ENCODE data around the gene GLB1L. TPM values are rescaled to one million over a fixed set of nuclear protein-coding genes. Genes with fewer than 3 reads are reported as not detected.
"Not testable (repeated sequence)": the region's sequence is repeated elsewhere in the genome, so short reads cannot be mapped to it uniquely, and the experiment has no call there.

Gene GLB1L
- total RNA-seq, 1 experiment from 2014 or later, result 12.3 TPM

GRCh38 chr2:219207884-219208740 lies 37.1 kb downstream of the GLB1L start:
- DNase-seq (ENCODE audit: low read depth), result peak; percentile 54

GRCh38 chr2:219207134-219207883 lies 37.9 kb downstream of the GLB1L start:
- DNase-seq (ENCODE audit: low read depth), result no peak

- DNase-seq (ENCODE audit: low read depth), result peak; percentile 90
These were observed 38.7 kb downstream of the GLB1L start, which contains the start of gene ZFAND2B for GRCh38 chr2:219206328-219207133. Gene ZFAND2B, plus strand, starts transcription at chr2:219206782. Its CDS starts 206 bp downstream, at chr2:219206988.

GRCh38 chr2:219205981-219206327 lies 39.3 kb downstream of the GLB1L start:
- DNase-seq (ENCODE audit: low read depth), result no peak

- no peak for DNase-seq (ENCODE audit: low read depth)
These were observed 40.1 kb downstream of the GLB1L start for GRCh38 chr2:219205165-219205538.

- no peak for DNase-seq (ENCODE audit: low read depth)
These were observed 40.6 kb downstream of the GLB1L start for GRCh38 chr2:219204425-219205164.

- not testable (repeated sequence) for DNase-seq (ENCODE audit: low read depth)
These were observed 43.9 kb downstream of the GLB1L start for GRCh38 chr2:219201331-219201730.

- DNase-seq (ENCODE audit: low read depth), result not testable (repeated sequence)
These were observed 44.5 kb downstream of the GLB1L start for GRCh38 chr2:219200502-219201326.

- no peak for DNase-seq (ENCODE audit: low read depth)
These were observed 45.6 kb downstream of the GLB1L start for GRCh38 chr2:219199470-219200211.

- DNase-seq (ENCODE audit: low read depth), result no peak
These were observed 46.3 kb downstream of the GLB1L start for GRCh38 chr2:219198974-219199373.

- no peak for DNase-seq (ENCODE audit: low read depth)
These were observed 47.9 kb downstream of the GLB1L start for GRCh38 chr2:219197388-219197787.

GRCh38 chr2:219186754-219187456 lies 58.3 kb downstream of the GLB1L start:
- no peak for DNase-seq (ENCODE audit: low read depth)

Other genes starting within 250 kb of the GLB1L start
- under 0.01 TPM in 1 of 2 replicates, not detected in the other for gene CFAP65, start 203.9 kb downstream of the GLB1L start, total RNA-seq (2014; rRNA removed)
- gene IHH, start 184.5 kb downstream of the GLB1L start, total RNA-seq (2014; rRNA removed), result not detected in 2 replicates
- 18.0 and 22.2 TPM in 2 replicates for gene NHEJ1, start 84.6 kb downstream of the GLB1L start, total RNA-seq (2014; rRNA removed)
- gene SLC23A3, start 75.4 kb downstream of the GLB1L start, total RNA-seq (2014; rRNA removed), result 0.06 TPM in 1 of 2 replicates, not detected in the other
- 21.3 and 22.8 TPM in 2 replicates for gene CNPPD1, start 68.5 kb downstream of the GLB1L start, total RNA-seq (2014; rRNA removed)
- gene RETREG2, start 67.2 kb downstream of the GLB1L start, total RNA-seq (2014; rRNA removed), result 70.3 and 88.3 TPM in 2 replicates
- gene ZFAND2B, start 38.7 kb downstream of the GLB1L start, total RNA-seq (2014; rRNA removed), result 34.0 and 39.9 TPM in 2 replicates
- 22.7 and 23.5 TPM in 2 replicates for gene ABCB6, start 26.5 kb downstream of the GLB1L start, total RNA-seq (2014; rRNA removed)
- 41.6 and 57.0 TPM in 2 replicates for gene ATG9A, start 15.8 kb downstream of the GLB1L start, total RNA-seq (2014; rRNA removed)
- 26.3 and 30.1 TPM in 2 replicates for gene ANKZF1, start 15.6 kb downstream of the GLB1L start, total RNA-seq (2014; rRNA removed)
- 22.3 and 27.1 TPM in 2 replicates for gene STK16, start within 50 bp of the GLB1L start, total RNA-seq (2014; rRNA removed)
- not detected in 2 replicates for gene TUBA4B, start 7.8 kb upstream of the GLB1L start, total RNA-seq (2014; rRNA removed)
- 211 and 235 TPM in 2 replicates for gene TUBA4A, start 8.5 kb upstream of the GLB1L start, total RNA-seq (2014; rRNA removed)
- gene DNAJB2, start 33.9 kb upstream of the GLB1L start, total RNA-seq (2014; rRNA removed), result 21.5 and 28.3 TPM in 2 replicates
- 1.5 and 2.8 TPM in 2 replicates for gene PTPRN, start 64.0 kb upstream of the GLB1L start, total RNA-seq (2014; rRNA removed)
- gene RESP18, start 87.3 kb upstream of the GLB1L start, total RNA-seq (2014; rRNA removed), result not detected in 2 replicates
- gene DNPEP, start 142.5 kb upstream of the GLB1L start, total RNA-seq (2014; rRNA removed), result 55.0 and 63.7 TPM in 2 replicates
- gene DES, start 172.9 kb upstream of the GLB1L start, total RNA-seq (2014; rRNA removed), result 863 and 1,551 TPM in 2 replicates
- gene SPEG, start 189.4 kb upstream of the GLB1L start, total RNA-seq (2014; rRNA removed), result 36.2 and 41.5 TPM in 2 replicates